Neural cell (in vitro differentiated cells): ENCODE results near the gene PHB1. TPM values are rescaled to one million over a fixed set of nuclear protein-coding genes. Genes with fewer than 3 reads are reported as not detected.

Experiments
- H2AFZ ChIP-seq: fragments of 200-600, 300-800 bp; sonication (generic), shearing (Covaris generic); 2 replicates; pipeline ENCODE4 v1.6.0; 2014; ENCODE audit warnings: low read depth, mild to moderate bottlenecking, antibody characterized with exemption, low read length, moderate library complexity
- H3F3A ChIP-seq: fragments of 200-600 bp; shearing (Covaris generic); 2 replicates; pipeline ENCODE4 v1.6.1; 2016; ENCODE audit warnings: mild to moderate bottlenecking, moderate library complexity, mixed read lengths, antibody characterized with exemption, low read length; ENCODE audit not compliant: insufficient read depth, poor library complexity, severe bottlenecking
- H3K27ac ChIP-seq: fragments of 200-600, 300-800 bp; sonication (generic), shearing (Covaris generic); 2 replicates; pipeline ENCODE4 v1.5.1; 2014; ENCODE audit warnings: mild to moderate bottlenecking, low read length, moderate library complexity
- H3K27me3 ChIP-seq: fragments of 300-800, 200-600 bp; sonication (generic), shearing (Covaris generic); 2 replicates; pipeline ENCODE4 v1.6.0; 2014; ENCODE audit warnings: mild to moderate bottlenecking, low read depth, low read length, moderate library complexity; ENCODE audit not compliant: insufficient read depth
- H3K36me3 ChIP-seq: fragments of 300-800, 200-600 bp; sonication (generic), shearing (Covaris generic); 2 replicates; pipeline ENCODE4 v1.5.1; 2014; ENCODE audit warnings: mild to moderate bottlenecking, antibody characterized with exemption, low read length, moderate library complexity; ENCODE audit not compliant: insufficient read depth
- H3K4me2 ChIP-seq: fragments of 300-800, 200-600 bp; sonication (generic), shearing (Covaris generic); 2 replicates; pipeline ENCODE4 v1.6.0; 2014; ENCODE audit warnings: mild to moderate bottlenecking, low read length
- H3K4me3 ChIP-seq: fragments of 300-800, 200-600 bp; sonication (generic), shearing (Covaris generic); 2 replicates; pipeline ENCODE4 v1.5.1; 2014; ENCODE audit warnings: mild to moderate bottlenecking, low read length, moderate library complexity
- H3K79me2 ChIP-seq: fragments of 200-600 bp; shearing (Covaris generic); replicated peaks from 2 replicates; pipeline ENCODE4 v1.6.0; 2014; ENCODE audit warnings: mild to moderate bottlenecking, low read length, moderate library complexity; ENCODE audit not compliant: insufficient read depth
- H3K9ac ChIP-seq: fragments of 300-800, 200-600 bp; sonication (generic), shearing (Covaris generic); 2 replicates; pipeline ENCODE4 v1.6.1; 2016; ENCODE audit warnings: mild to moderate bottlenecking, low read length, mixed read lengths
- H3K9me2 ChIP-seq: fragments of 200-600 bp; shearing (Covaris generic); 2 replicates; pipeline ENCODE4 v1.6.1; 2016; ENCODE audit warnings: mild to moderate bottlenecking, low read length, mixed read lengths; ENCODE audit not compliant: insufficient read depth
- H3K9me3 ChIP-seq: fragments of 200-600, 300-800 bp; sonication (generic), shearing (Covaris generic); 2 replicates; pipeline ENCODE4 v1.6.1; 2016; ENCODE audit warnings: mild to moderate bottlenecking, mixed run types, low read length, moderate library complexity, mixed read lengths
- H4K20me1 ChIP-seq: fragments of 200-600 bp; shearing (Covaris generic); 2 replicates; pipeline ENCODE4 v1.6.1; 2016; ENCODE audit warnings: mild to moderate bottlenecking, mixed run types; ENCODE audit not compliant: insufficient read depth
- CTCF ChIP-seq: fragments of 450-650 bp; IDR thresholded peaks from 2 replicates; pipeline ENCODE4 v1.5.1; 2014; ENCODE audit warnings: antibody characterized with exemption, mild to moderate bottlenecking, moderate library complexity; ENCODE audit not compliant: poor library complexity, severe bottlenecking
- EP300 ChIP-seq: fragments of 450-650 bp; conservative IDR thresholded peaks from 2 replicates; pipeline ENCODE4 v1.6.1; 2014; ENCODE audit warnings: antibody characterized with exemption, mild to moderate bottlenecking, moderate library complexity; ENCODE audit not compliant: poor library complexity, severe bottlenecking
- EZH2 ChIP-seq: fragments of 200-600, 300-800 bp; shearing (Covaris generic), sonication (generic); IDR thresholded peaks from 2 replicates; pipeline ENCODE4 v1.6.1; 2014; ENCODE audit warnings: antibody characterized with exemption, low read length, borderline replicate concordance, mild to moderate bottlenecking; ENCODE audit not compliant: insufficient read depth, poor library complexity, severe bottlenecking
- MXI1 ChIP-seq: fragments of 450-650 bp; conservative IDR thresholded peaks from 2 replicates; pipeline ENCODE4 v1.6.1; 2014; ENCODE audit warnings: antibody characterized with exemption, mild to moderate bottlenecking; ENCODE audit not compliant: poor library complexity, severe bottlenecking
- POLR2AphosphoS5 ChIP-seq: IDR thresholded peaks from 2 replicates; pipeline ENCODE4 v1.6.1; 2012
- RAD21 ChIP-seq: fragments of 450-650 bp; conservative IDR thresholded peaks from 2 replicates; pipeline ENCODE4 v1.6.1; 2014; ENCODE audit warnings: antibody characterized with exemption, mild to moderate bottlenecking, moderate library complexity
- SMC3 ChIP-seq: fragments of 450-650 bp; conservative IDR thresholded peaks from 2 replicates; pipeline ENCODE4 v1.6.1; 2014; ENCODE audit warnings: antibody characterized with exemption, mild to moderate bottlenecking, moderate library complexity; ENCODE audit not compliant: poor library complexity
- TAF1 ChIP-seq: IDR thresholded peaks from 2 replicates; pipeline ENCODE4 v1.6.1; 2012; ENCODE audit warnings: low read depth
- polyA plus RNA-seq: library from polyadenylated mRNA; depleted of rRNA; stranded (reverse); fragments of >200 nt; gene quantifications from 2 replicates; pipeline ENCODE4 v1.2.3, GENCODE V29; 2014
- TF ChIP-seq, protein P1 (sequence below): IDR thresholded peaks from 2 replicates; pipeline ENCODE4 v1.6.1; 2012; ENCODE audit warnings: borderline replicate concordance

PHB1 gene
- polyA plus RNA-seq, 1 donor from 2014 or later, result 99.0 TPM

DNA sequence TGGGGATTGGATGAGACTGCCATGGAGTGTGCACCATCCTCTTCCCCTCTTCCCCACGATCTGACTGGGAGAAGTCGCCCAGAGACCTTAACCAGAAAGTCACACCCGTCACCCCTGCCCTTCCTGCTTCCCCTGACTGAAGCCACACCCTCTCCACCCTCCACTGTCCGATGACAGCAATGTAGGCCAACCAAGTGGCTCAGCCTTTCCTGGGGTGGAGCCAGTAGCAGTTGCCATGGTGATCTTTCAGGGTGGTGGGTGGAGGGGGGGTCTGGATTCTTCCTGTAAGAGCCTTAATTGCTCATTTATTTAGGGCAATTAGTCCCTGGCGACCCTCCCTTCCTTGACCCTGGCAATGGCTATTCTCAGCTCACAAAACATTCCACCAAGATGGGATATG is 37.5 kb upstream of the PHB1 start:
- no peak overlapping the region for H3K4me3 ChIP-seq
- TF ChIP-seq POLR2AphosphoS5 (no peak), TAF1 (no peak), SMC3 (no peak), MXI1 (no peak), CTCF (no peak)
- TF ChIP-seq, protein P1, sequence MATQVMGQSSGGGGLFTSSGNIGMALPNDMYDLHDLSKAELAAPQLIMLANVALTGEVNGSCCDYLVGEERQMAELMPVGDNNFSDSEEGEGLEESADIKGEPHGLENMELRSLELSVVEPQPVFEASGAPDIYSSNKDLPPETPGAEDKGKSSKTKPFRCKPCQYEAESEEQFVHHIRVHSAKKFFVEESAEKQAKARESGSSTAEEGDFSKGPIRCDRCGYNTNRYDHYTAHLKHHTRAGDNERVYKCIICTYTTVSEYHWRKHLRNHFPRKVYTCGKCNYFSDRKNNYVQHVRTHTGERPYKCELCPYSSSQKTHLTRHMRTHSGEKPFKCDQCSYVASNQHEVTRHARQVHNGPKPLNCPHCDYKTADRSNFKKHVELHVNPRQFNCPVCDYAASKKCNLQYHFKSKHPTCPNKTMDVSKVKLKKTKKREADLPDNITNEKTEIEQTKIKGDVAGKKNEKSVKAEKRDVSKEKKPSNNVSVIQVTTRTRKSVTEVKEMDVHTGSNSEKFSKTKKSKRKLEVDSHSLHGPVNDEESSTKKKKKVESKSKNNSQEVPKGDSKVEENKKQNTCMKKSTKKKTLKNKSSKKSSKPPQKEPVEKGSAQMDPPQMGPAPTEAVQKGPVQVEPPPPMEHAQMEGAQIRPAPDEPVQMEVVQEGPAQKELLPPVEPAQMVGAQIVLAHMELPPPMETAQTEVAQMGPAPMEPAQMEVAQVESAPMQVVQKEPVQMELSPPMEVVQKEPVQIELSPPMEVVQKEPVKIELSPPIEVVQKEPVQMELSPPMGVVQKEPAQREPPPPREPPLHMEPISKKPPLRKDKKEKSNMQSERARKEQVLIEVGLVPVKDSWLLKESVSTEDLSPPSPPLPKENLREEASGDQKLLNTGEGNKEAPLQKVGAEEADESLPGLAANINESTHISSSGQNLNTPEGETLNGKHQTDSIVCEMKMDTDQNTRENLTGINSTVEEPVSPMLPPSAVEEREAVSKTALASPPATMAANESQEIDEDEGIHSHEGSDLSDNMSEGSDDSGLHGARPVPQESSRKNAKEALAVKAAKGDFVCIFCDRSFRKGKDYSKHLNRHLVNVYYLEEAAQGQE, result no peak
- no peak overlapping the region for H3K27ac ChIP-seq
- no peaks in the 10 kb centered on the region for H3K9me3 ChIP-seq
- no peak overlapping the region for H3K4me2 ChIP-seq
- H3F3A ChIP-seq, result no peaks in the 10 kb centered on the region
- no peaks in the 10 kb centered on the region for H4K20me1 ChIP-seq
- no peaks in the 10 kb centered on the region for H3K27me3 ChIP-seq
- no peak overlapping the region for H2AFZ ChIP-seq
- no peaks in the 10 kb centered on the region for H3K36me3 ChIP-seq
- H3K9me2 ChIP-seq, result no peaks in the 10 kb centered on the region
- no peak overlapping the region for H3K9ac ChIP-seq
- H3K79me2 ChIP-seq, result no peaks in the 10 kb centered on the region

GRCh38 chr17:49450735-49451134 is 36.1 kb upstream of the PHB1 start:
- Histone ChIP-seq H3K27me3 (no peaks in the 10 kb centered on the region), H3K4me2 (no peak overlapping the region), H3K4me3 (no peak overlapping the region), H3K79me2 (no peaks in the 10 kb centered on the region), H2AFZ (no peak overlapping the region), H4K20me1 (no peaks in the 10 kb centered on the region), H3K9me3 (no peaks in the 10 kb centered on the region), H3K9me2 (no peaks in the 10 kb centered on the region), H3K27ac (no peak overlapping the region), H3K9ac (no peak overlapping the region), H3F3A (no peaks in the 10 kb centered on the region), H3K36me3 (no peaks in the 10 kb centered on the region)
- TF ChIP-seq TAF1 (no peak), EP300 (no peak), MXI1 (no peak)

DNA sequence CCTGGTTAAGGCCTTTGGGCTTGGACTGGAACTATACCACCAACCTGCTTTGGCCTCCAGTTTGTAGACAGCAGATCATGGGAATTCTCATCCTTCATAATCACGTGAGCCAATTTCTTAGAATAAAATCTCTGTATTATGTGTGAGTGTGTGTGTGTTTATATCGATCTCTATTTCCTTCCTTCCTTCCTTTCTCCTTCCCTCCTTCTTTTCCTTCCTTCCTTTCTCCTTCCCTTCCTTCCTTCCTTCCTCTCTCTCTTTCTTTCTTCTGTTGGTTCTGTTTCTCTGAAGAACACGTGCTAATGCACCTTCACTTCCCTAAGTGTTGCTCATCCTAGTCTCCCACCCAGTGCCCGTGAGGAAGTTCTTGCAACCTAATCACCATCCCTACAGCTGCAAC is 35.5 kb upstream of the PHB1 start:
- Histone ChIP-seq H3F3A (no peaks in the 10 kb centered on the region), H2AFZ (no peak overlapping the region), H3K9me3 (no peaks in the 10 kb centered on the region), H3K36me3 (no peaks in the 10 kb centered on the region), H3K27ac (no peak overlapping the region), H3K79me2 (no peaks in the 10 kb centered on the region), H3K9me2 (no peaks in the 10 kb centered on the region), H3K27me3 (no peaks in the 10 kb centered on the region), H3K4me2 (no peak overlapping the region), H4K20me1 (no peaks in the 10 kb centered on the region), H3K4me3 (no peak overlapping the region), H3K9ac (no peak overlapping the region)
- no peak for TF ChIP-seq EZH2
- TF ChIP-seq CTCF, result no peak
- TF ChIP-seq, protein P1, result no peak
- TF ChIP-seq MXI1, result no peak
- no peak for TF ChIP-seq POLR2AphosphoS5
- no peak for TF ChIP-seq SMC3
- TF ChIP-seq RAD21, result no peak
- TF ChIP-seq TAF1, result no peak
- no peak for TF ChIP-seq EP300
